ENCODE measurements around the gene IRF3.

Gene IRF3, protein sequence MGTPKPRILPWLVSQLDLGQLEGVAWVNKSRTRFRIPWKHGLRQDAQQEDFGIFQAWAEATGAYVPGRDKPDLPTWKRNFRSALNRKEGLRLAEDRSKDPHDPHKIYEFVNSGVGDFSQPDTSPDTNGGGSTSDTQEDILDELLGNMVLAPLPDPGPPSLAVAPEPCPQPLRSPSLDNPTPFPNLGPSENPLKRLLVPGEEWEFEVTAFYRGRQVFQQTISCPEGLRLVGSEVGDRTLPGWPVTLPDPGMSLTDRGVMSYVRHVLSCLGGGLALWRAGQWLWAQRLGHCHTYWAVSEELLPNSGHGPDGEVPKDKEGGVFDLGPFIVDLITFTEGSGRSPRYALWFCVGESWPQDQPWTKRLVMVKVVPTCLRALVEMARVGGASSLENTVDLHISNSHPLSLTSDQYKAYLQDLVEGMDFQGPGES

DNA sequence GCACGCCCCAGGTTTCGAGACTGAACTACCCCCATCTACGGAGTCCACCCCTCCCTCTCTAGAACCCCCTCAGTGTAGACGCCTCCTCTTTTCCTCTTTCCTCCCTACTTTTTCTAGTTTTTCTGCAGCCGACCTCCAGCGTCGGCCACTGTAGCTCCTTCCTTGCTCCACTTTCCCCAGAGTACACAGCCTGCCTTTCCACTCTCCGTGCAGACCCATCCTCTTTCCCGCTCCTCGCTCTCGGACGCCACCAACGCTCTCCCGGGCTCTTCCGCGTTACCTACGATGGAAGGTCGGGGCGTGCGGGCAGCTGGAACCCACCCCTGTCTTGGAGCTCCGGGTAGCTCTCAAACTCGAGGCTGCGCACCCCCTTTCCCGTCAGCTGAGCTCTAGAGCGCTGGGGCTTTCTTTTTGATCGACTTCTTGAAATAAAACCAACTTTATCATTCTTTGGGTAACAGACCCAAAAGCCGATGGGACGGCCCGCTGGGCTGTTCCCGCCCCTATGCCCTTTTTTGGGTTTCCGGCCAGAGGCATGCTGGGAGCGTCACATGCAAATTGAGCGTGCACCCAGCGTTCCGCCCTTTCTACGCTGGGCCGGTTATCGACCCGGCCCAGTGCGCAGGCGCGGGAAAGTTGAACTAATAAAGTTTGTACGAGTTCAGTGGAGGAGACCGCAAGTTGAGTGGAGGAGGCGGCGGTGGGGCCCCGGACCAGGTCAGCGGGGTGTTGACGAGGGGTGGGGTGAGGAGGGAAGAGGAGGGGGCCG, at the start of gene IRF3, which contains the start of gene BCL2L12:
TSS of gene IRF3 (minus strand) at position 507 of the 769 bp plus-strand sequence. CDS start 1,019 bp downstream, outside the sequence.
TSS of gene BCL2L12 (plus strand) at position 583 of the 769 bp plus-strand sequence. CDS start 760 bp downstream, outside the sequence.
- peak; percentile 100 for DNase-seq

DNA sequence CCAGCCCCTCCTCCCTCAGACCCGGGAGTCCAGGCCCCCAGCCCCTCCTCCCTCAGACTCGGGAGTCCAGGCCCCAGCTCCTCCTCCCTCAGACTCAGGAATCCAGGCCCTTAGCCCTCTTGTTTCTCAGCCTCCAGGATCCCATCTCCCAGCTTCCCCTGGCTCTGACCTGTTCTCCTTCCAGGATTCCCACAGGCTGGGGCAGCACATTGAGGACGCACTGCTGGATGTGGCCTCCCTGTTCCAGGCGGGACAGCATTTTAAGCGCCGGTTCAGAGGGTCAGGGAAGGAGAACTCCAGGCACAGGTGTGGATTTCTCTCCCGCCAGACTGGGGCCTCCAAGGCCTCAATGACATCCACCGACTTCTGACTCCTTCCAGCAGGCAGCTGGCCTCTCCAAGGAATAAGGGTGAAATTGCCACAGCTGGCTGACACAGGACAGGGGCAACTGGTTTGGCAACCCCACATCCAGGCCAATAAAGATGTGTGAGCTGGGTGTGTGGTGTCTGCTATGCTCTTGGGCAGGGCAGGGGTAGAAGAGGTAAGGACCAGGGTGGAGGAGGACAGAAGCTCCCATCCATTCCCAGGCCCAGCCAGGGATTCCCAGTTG, 47.7 kb upstream of the IRF3 start:
- DNase-seq: no peak

DNA sequence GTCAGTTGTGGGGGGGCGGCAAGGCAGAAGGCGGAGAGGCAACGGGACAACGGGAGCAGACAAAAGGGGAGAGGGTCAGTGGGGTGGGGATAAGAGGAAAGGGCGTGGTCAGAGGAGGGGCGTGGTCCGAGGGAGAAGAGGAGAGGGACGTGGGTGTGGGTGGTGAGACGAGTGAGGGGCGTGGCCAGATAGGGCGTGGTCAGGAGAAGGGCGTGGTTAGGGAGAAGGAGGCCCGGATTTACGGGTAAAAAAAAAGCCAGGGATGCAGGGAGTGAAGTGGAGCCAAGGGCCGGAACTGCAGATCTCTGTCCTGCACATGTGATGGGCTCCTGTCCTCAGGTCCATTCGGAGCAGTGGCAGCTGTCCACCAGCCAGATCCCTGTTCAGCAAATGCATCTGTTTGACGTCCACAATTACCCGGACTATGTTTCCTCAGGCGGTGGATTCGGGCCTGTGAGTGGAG, 46.8 kb upstream of the IRF3 start:
- no peak for DNase-seq

DNA sequence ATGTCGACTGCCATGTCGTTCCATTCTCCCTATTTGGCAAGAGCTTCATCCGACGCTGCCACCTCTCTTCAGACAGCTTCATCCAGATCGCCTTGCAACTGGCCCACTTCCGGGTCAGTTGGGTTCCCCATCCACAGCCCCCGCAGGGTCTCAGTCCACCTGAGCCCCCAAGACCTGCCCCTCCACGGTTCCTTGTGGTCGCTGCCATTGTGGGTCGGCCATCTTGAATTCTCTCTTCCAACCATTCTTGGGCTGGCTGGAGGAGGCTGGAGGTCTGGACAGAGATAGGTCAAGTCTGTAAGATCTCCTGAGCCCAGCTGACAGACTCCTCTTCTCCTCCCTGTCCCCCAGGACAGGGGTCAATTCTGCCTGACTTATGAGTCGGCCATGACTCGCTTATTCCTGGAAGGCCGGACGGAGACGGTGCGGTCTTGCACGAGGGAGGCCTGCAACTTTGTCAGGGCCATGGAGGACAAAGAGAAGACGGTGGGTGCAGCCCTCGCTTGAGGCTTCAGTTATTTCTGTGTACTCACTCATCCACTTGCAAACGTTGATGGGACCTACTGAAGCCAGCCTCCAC, 44.8 kb upstream of the IRF3 start:
- no peak for DNase-seq

DNA sequence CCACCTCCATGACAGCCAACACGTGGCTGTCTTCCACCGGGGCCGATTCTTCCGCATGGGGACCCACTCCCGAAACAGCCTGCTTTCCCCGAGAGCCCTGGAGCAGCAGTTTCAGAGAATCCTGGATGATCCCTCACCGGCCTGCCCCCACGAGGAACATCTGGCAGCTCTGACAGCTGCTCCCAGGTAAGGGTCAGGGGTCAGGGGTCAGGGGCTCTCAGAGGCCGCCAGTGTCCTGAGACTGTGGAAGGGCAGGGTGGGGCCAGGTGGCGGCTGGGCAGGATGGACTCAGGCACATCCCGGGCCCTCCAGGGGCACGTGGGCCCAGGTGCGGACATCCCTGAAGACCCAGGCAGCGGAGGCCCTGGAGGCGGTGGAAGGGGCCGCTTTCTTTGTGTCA, 40.3 kb upstream of the IRF3 start:
- DNase-seq: no peak

DNA sequence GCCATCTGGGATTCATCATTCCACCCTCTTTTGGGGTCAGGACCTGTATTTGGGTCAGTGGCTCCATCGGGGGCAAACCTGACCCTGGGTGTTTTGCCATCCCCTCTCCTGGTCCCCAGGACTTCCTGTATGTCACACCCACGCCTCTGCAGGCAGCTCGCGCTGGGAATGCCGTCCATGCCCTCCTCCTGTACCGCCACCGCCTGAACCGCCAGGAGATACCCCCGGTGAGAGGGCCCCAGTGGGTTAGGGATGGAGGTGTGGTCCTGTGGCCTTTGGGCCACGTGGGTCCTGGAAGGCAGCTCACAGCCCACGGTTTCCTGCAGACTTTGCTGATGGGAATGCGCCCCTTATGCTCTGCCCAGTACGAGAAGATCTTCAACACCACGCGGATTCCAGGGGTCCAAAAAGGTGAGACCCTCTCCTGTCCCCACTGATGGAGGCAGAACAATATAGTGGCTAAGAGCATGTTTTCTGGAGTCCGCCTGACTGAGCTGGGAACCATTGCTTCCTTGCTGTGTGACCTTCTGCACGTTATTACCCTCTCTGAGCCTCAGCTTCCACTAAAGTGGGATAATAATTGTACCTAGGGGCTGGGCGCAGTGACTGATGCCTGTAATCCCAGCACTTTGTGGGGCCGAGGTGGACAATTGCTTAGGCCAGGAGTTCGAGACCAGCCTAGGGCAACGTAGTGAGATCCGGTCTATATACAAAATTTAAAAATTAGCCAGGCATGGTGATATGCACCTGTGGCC, 39.4 kb upstream of the IRF3 start:
- no peak for DNase-seq

DNA sequence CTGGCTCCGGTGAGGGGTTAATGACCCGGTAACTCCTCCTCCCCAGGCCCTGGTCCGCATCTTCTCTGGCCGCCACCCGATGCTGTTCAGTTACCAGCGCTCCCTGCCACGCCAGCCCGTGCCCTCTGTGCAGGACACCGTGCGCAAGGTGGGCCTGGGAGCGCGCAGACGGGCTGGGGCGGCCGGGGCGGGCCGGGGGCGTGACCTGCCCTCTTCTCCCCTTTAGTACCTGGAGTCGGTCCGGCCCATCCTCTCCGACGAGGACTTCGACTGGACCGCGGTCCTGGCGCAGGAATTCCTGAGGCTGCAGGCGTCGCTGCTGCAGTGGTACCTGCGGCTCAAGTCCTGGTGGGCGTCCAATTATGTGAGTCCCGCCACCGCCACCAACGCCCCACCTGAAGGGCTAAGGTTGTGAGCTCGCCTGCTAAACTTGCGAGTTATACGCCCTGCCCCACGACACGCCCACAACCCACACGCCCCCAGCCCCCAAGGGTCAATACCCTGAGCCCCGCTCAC, 35.7 kb upstream of the IRF3 start:
- no peak for DNase-seq

DNA sequence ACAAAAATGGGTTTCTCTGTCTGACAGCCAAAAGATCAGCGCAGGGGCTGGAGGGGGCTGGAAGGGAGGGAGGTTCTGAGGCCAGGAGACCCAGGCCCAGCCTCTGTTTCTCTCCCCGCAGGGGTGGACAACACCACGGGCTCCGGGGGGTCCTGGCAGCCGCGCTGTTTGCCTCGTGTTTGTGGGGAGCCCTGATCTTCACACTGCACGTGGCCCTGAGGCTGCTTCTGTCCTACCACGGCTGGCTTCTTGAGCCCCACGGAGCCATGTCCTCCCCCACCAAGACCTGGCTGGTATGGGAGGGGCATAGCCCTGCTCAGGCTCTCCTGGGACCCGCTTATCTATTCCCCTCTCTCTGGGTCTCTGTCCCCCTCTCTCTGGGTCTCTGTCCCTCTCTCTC, 34.9 kb upstream of the IRF3 start:
- no peak for DNase-seq

DNA sequence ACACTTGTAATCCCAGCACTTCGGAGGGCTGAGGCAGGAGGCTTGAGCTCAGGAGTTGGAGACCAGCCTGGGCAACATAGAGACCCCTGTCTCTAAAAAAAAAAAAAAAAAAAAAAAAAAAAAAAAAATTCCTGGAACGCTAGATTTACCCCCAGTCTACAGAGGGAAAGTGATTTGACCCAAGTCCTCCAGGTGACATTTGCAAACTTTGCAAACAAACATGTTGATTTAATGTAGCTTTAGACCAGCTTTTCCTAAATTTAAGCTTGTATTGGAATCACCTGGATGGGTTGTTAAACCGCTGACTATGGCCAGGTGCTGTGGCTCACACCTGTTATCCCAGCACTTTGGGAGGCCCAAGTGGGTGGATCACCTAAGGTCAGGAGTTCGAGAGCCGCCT, 33.7 kb upstream of the IRF3 start:
- DNase-seq: no peak

DNA sequence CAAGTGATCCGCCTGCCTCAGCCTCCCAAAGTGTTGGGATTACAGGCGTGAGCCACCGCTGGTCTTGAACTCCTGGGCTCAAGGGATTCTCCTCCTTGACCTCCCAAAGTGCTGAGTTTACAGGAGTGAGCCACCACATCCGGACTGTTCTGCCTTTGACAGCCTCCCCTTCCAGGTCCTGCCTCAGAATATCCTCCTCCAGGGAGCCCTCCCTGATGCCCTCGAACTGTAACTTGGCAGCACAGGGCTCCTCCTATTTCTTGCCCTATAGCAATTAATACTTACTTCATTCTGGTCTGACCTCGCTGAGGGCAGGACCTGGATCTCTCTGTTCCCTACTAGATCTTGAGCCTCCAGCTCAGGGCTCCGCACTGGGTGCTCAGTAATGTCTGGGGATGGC, 31.2 kb upstream of the IRF3 start:
- DNase-seq: no peak

DNA sequence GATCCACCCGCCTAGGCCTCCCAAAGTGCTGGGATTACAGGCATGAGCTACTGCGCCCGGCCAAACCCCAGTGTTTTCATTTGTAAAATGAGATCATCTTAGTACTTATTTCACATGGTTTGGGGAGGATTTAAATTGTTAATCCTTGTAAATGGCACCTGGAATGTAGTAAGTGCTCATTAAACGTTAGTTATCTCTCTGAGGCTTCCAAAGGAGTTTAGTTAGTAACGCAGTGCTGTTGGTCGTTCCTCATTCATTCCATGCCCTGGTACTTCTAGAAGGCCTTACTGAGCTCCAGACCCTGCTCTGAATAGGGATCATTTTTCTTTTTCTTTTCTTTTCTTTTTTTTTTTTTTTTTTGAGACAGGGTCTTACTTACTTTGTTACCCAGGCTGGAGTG, 30.5 kb upstream of the IRF3 start:
- DNase-seq: no peak

DNA sequence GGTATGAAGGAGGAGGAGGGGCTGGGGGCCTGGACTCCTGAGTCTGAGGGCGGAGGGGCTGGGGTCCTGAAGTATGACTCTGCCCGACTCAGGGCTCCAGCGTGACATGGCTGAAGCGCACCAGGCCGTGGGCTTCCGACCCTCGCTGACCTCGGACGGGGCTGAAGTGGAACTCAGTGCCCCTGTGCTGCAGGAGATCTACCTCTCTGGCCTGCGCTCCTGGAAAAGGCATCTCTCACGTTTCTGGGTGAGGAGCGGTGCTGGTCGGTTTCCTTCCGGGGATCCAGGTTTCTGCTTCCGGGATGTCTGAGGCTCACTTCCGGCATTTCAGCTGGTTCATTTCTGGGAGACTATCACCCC, 26.5 kb upstream of the IRF3 start:
- DNase-seq: no peak

DNA sequence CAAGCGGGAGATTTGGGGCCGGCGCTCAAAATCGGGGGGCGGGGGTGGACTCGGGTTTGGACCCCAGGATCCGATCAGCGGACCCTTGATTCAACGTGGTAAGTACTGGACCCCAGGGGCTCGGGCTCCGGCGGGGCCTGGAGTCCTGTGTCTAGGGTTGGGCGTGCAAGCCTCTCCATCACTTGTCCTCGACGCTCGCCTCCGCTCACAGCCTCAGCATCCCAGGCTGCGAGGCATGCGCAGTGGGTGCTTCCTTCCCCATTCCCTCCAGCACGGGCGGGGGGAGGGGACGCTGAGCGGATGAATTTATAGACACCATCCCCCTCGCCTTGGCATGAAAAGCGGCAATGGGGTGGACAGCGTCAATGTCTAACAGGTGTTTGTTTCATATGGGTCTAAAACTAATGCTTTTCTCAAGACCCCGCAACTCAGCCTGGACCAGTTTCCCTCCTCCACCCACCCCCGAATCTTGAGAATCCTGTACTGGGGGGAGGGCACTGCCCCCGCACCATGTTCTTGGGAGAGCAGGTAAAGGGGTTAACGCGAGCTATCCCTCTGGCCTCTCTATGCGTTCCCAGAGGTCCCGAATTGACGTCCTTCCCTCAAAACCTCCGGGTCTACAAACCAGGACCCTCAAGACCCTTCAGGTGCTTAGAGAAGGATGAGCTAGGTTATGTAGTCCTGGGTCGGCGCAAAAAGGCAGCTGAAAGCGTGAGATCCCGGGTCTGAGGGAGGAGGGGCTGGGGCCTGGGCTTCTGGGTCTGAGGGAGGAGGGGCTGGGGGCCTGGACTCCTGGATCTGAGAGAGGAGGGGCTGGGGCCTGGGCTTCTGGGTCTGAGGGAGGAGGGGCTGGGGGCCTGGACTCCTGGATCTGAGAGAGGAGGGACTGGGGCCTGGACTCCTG, 25.8 kb upstream of the IRF3 start:
- DNase-seq: no peak

DNA sequence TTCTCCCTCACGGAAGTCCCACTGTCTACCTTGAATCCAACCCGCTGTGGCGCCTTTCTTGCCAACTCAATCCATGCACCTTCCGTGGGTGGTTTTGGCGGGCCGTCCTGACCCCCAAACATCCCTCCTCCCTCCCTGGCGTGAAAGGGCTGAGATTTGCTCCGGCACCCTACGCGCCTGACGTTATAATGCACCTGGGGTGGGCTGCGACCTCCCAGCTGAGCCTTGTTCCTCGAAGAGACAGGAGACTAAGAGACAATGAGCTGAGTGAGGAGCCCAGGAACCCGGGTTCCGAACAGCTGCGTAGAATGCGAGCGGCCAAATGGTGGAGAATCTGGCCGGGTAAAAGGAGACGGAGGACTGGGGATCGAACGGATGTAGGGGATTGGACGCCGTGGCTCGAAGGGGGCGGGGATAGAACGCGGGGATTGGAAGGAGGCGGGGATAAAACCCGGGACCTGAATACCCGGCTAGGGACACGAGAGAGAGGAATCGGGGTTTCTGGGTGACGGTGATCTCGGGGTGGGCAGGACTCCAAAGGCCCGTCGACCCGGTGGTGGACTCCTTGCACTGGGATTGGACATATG, 25.1 kb upstream of the IRF3 start, which contains the start of gene CPT1C:
TSS of gene CPT1C (plus strand) at position 461 of the 587 bp plus-strand sequence. CDS start 1,137 bp downstream, outside the sequence.
- peak; percentile 40 for DNase-seq

DNA sequence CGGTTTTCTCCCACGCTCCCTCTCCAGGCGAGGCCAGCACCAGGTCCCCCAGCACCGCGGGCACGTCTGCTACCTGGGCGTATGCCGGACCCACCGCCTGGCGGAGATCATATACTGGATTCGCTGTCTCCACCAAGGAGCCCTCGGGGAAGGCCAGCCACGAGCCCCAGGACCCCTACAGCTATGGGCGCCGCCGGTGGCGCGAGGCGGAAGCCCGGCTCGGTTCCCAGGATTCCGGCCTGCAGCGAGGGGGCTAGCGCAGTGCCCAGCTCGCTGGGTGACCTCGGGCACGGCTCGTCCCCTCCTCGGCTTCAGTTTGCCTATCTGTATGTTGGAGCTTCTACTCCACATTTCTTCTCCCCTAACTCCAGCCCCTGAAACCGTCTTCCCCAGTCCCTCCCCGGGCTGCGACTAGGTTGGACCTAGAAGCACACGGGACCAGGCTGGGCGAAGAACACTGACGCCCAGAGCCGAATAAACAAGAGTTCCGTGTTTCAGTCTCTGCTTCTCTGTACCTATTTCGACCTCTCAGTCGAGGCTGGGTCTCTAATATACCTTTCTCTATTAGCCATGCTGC, 24.5 kb upstream of the IRF3 start:
- no peak for DNase-seq

DNA sequence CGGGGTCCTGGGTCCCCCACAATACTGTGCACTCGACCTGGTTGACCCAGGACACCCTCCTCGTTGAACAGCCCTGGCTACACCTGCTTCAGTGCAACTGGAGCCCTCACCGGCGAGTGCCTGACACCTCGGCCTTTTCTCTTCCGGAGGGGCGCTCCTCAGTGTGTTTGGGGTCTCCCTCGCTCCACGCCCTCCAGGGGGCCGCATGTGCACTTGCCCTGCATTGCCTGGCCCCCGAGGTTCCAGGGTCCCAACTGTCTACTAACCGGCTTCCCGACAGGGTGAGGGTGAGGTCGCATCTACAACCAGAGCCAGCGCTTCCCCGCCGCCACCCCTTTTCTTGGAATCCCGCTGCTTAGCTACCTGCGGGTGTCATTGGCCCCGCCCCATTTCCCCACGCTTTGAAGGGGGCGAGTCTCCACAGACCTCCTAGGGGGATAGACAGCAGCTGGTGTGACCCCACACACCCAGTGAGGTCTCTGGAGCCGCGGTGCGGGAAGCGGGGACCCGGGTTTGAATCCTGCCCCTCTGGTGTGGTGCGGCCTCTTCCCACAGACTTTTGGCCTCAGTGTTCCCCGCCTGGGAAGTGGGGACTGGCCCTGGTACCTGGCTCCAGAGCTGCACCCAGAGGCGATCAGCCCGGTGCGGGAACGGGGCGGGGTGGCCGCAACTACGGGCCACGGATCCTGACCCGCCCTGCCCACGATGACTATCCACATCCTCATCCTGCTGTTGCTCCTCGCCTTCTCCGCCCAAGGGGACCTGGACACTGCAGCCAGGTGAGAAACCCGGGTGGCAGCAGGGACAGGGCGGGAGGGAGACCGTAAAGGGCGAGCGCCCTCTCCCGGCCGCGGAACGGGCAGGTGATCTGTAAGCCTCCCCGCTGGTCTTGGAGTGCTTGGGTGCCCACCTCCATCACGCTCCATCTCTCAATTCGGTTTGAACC, 23.7 kb upstream of the IRF3 start, which contains the start of gene ADM5:
TSS of gene ADM5 (plus strand) at position 462 of the 946 bp plus-strand sequence. CDS start at position 706, 244 bp downstream.
- DNase-seq: peak; percentile 34

DNA sequence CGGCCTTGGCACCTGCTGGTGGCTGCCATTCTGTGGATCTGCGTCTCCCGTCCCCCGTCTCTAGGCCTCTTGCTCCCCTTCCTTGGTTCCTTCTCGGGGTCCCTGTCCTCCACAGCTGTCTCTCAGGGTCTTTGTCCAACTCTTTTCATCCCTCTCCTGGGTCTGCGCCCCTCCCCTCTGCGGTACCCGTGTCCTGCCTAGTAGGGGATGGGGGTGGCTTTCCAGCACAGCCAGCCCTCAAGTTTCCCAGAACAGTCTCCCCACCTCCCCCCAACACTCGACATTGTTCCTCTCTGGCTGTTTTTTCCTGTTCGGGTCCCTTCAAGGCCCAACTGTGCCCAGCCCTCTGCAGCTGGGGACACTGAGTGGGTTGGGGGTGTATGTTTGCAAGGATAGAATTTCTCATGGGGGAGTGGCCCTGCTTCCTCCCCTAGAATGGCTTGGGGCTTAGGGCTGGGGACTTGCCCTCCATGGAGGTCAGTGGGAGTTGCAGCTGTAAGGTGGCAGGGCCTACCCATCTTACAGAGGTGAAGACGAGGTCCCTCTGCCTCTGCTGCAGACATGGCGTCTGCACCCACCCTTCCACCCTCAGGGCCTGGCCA, 23.0 kb upstream of the IRF3 start:
- no peak for DNase-seq

DNA sequence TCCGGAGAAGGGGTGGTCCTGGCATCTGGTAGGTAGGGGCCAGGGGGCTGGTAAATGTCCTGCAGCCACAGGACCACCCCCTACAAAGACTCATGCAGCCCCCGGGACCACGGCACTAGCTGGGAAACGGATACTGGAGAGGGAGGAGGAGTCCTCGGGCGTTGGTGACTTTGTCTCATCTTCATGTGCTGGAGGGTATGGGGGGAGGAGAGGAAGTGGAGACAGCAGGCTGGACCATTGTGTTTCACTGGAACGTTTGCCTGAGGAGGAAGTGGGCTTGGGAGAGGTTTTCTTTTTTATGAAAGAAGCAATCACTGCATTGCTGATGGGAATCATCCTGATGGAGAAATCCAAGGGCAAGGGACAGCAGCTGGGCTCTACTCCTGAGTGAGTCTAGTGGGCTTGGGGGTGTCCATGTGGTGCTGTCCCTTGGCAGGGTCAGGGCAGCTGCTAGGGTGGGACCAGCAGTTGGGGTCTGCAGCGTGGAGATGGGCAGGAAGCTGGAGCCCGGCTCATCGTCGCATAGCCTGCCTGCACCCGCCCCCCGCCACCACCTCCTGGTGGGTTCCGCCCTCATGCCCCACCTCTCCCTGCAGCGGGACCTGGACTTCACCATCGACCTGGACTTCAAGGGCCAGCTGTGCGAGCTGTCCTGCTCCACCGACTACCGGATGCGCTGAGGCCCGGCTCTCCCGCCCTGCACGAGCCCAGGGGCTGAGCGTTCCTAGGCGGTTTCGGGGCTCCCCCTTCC, 22.1 kb upstream of the IRF3 start:
- no peak for DNase-seq

Data from activated gamma-delta T cell treated with Interleukin-2 at 50 U/mL for 16 hours (primary cell).